Erythroblast (primary cell): Measurements from ENCODE around the gene LRMDA.
A peak's percentile ranks its signal among the peaks of the same experiment; 100 is the strongest.

Experiments used
- DNase-seq, 2 experiments: peaks; one replicate each; lab custom pipeline; 2025; lab: John Stamatoyannopoulos, UW
- GATA1 ChIP-seq: IDR thresholded peaks from 2 replicates; pipeline ENCODE4 v1.6.1; 2011; ENCODE audit warnings: low read depth, mild to moderate bottlenecking, control low read depth, low read length, moderate library complexity
- POLR2A ChIP-seq: IDR thresholded peaks from 2 replicates; pipeline ENCODE4 v1.6.1; 2011; ENCODE audit warnings: mild to moderate bottlenecking, low read length

Gene LRMDA

DNA sequence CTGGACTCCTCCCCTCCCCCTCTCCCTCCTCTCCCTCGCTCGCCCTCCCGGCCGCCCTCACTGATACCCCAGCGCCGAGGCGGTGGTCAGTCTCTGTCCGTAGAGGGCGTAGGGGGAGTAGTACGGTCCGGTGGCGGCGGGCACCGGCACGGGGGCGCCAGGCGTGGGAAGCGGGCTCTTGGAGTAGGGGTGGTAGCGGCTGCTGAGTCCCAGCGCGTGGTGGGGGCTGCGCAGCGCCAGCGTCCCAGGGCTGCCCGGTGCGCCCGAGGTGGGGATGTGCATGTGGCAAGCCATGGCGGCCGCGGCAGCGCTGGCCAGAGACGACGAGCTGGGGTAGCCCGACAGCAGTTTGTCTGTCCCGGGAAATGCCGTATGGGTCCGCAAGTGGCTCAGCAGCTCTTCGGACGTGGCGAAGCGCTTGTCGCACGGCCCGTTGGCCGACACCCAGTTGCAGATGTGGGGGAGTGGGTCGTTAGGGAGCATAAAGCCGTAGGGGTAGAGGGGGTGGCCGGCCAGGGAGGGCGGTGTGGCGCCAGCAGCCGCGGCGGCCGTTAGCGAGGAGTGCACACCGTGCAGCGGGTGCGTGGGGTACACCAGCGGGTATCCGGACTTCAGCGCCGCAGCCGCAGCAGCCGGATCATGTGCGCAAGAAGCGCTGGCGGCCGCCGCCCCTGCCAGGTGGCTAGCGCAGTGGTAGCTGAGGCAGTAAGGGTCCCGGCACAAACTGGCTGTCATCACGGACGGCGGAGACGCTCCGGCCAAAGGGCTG, 32.5 kb upstream of the LRMDA start:
- no peak for TF ChIP-seq POLR2A
- no peak for TF ChIP-seq GATA1
- peak in 1 of 2 experiments; percentile 17 for DNase-seq

DNA sequence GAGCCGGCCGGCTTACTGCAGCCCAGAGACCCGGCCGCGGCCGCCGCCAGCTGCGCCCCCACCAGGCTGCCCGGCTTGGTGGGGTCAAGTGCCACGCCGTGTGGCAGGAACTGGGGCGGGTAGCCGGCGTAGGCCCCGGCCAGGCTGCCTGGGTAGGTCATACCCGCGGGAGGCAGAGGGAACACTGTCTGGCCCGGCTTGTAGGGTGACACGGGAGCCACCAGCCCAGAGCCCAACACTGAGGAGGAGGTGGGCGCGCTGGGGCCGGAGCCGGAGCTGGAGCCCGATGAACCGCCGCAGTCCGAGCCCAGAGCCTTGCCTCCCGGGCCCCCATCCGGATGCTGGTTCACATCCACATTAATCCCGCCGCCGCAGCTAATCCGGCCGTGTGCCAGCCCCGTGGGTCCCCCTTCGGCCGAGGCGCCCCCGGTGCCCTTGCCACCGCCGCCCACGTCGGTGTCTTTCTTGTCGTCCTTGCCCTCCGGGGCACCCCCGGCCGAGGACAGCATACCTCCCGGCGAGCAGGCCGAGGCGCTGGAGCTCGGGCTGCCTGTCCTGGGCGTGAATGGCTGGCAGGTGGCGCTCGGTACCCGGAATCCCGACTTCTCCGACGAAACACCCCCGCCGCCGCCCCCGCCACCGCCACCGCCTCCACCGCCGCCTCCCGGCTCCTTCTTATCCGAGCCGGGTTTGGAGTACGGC, 31.8 kb upstream of the LRMDA start:
- peak; percentile 48 to 55 for DNase-seq
- TF ChIP-seq POLR2A (no peak), GATA1 (no peak)

DNA sequence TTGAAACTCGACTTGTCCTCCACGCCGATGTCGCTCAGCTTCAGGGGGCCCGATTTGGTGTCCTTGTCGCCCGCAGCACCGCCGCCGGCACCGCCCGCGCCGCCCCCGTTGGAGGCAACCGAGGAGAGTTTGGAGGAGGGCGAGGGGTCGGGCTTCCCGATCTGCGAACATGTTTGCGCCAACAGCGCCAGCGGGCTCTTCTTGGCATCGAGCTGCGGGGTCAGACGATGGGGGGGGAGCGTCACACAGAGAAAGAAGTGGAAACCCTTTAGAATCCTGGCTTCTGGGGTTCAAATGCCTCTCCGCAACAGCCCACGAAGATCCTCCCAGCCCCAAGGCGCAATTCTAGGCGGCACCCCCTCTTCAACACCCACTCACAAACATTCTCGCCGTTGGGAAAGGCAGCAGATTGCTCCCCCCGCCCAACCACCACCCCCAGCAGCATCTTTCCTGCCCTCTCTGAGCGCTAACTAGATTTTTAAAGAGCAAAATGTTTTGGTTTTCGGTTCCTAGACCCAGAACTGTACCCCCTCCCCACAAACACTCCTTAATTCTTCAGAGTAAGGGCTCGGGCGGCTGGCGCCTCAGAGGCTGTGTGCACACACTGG, 31.2 kb upstream of the LRMDA start:
- DNase-seq, result no peak
- TF ChIP-seq POLR2A, result no peak
- TF ChIP-seq GATA1, result no peak

DNA sequence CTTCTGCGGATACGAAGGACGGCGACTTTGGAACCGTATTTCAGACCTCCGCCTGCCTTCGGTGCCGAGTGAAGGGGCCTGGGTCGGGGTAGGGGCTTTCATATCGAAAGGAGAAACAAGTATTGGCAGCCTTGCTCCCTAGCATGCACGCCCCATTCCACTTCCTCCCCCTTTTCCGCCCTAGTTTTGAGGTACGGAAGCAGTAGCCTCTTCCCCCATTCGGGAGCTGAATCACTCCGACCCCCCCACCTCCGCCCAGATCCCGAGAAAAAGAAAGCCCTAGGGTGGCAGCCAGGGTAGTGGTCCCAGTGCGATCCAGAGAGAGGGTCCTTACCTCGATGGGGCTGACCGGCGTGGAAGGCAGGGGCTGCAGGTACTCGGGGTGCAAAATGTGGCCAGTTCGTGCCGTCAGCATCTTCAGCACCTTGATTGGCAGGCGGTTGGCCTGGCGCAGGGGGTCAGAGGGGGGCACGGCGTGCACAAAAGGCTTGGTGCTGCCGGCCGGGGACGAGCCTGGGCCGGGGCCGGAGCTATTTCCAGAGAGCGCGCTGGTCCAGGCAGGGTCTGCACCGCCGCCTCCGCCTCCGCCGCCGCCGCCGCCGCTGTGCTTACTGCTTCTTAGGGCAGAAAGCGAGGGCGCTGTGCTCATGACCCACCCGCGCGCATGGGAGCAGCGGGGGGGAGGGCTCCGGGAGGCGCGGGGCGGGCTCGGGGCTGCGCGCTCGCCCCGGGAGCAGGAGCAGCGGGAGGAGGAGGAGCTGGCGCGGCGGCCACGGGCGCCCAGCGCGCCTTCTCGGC, 30.5 kb upstream of the LRMDA start:
- no peak for DNase-seq
- TF ChIP-seq POLR2A, result no peak
- no peak for TF ChIP-seq GATA1

DNA sequence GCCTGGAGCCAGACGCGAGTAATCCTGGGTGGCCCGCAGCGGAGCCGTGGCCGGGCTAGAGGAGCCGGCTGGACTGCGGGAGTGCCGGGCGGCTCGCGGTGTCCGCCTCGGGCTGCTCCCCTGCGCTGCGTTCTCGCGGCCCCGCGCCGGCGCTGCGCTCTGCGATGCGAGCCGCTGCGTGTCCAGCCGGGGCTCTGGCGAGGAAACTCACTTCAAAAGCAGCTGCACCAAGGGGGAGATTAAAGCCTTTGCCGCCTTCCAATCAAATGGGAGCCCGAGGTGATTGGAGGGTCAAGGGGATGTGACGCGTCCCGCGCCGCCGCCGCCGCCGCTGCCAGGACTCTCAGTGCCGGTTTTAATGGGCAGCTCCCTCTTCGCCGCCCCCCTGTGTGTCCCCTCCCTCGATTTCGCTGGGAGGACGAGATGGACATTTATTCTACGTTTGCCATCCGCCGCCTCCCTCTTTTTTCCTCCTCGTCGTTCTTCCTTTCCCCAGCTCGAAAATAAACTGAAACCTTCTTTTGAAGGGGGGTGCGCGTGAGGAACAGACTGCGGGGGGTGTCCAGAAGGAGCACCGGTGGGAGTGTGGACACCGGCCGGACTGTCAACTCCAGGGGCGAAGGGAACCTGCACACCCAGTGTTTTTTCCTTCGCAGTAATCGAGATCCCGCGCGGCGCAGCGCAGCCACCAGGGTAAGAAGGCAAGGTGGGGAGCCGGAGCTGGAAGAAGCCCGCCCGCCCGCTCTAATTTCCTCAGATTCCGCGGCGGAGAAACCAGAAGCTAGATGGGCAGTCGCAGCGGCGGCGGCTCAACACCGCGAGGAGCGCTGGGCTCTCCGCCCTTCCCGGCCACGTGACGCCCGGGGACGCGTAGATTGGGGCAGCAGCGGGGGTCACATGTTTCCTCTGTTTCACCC, 29.6 kb upstream of the LRMDA start, which contains the start of gene ZNF503:
Gene ZNF503, minus strand, starts transcription at position 196 of the 917 bp plus-strand sequence. CDS start 345 bp downstream, outside the sequence.
- no peak for TF ChIP-seq GATA1
- TF ChIP-seq POLR2A, result no peak
- peak; percentile 39 to 53 for DNase-seq

DNA sequence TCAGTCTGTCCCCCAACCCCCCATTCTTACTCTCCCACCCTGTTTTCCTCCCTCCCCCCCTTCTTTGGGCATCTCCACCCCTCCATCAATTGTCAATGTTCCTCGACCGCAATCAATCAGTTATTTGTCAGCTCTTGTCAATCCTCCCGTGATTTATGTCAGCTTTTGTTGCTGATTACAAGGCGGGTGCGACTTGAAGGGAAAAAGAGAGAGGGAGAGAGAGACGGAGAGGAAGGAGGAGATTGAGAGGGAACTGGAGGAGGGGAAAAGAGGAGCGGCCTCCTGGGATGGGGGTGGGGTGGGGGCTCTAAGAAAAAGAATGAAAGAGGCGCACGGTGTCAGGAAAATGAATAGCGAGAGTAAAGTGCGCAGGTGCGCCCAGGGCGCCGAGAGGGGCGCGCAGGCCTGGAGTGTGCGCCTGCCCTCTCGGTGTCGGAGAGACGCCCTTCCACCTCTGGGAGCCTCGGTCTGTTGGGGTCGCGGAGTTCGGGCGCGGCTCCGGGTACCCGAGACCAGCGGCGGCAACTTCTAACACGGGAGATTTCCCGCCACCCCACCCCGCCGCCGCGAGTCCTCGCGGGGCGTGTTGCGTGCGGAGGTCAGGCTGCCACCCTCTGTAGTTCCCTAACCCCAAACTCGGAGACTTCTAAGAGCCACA, 28.8 kb upstream of the LRMDA start:
- no peak for DNase-seq
- TF ChIP-seq POLR2A, result no peak
- TF ChIP-seq GATA1, result no peak

DNA sequence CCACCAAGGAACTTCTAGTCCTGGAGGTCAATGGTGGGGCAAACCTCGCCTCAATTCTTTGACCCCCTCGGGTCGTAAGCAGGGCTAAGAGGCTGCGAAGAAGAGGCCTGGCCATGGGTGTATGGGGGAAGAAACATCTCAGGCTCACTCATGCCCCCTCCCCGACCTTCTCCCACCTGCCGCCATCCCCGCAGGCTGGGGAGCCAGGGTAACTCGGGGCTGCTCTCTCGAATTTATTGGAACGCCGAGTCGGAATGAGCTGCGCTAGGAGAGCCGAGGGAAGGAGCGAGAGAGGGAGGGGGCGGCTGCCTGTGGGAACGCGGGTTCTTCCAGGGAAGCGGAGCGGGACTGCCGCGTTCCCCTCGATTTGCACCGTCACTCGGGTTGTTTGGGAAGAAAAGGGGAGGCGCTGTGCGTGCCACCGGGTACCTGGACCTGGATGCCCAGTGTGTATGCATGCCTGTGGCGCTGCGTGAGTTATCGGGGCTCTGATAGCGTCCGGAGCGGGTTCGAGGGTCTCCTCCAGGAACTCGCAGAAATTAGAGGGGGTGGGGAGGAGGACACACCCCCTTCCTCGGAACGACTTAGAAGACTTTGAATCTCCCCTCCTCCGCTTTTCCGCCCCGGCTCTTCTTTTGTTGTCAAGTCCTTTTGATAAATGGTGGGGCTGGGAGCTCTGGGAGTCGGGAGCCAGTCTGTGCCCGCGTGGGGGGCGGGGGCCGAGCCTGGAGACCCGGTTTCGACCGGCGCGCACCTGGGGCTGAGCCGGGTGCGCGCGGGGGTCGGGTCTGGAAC, 28.1 kb upstream of the LRMDA start:
- no peak for DNase-seq
- TF ChIP-seq GATA1 (no peak), POLR2A (no peak)

DNA sequence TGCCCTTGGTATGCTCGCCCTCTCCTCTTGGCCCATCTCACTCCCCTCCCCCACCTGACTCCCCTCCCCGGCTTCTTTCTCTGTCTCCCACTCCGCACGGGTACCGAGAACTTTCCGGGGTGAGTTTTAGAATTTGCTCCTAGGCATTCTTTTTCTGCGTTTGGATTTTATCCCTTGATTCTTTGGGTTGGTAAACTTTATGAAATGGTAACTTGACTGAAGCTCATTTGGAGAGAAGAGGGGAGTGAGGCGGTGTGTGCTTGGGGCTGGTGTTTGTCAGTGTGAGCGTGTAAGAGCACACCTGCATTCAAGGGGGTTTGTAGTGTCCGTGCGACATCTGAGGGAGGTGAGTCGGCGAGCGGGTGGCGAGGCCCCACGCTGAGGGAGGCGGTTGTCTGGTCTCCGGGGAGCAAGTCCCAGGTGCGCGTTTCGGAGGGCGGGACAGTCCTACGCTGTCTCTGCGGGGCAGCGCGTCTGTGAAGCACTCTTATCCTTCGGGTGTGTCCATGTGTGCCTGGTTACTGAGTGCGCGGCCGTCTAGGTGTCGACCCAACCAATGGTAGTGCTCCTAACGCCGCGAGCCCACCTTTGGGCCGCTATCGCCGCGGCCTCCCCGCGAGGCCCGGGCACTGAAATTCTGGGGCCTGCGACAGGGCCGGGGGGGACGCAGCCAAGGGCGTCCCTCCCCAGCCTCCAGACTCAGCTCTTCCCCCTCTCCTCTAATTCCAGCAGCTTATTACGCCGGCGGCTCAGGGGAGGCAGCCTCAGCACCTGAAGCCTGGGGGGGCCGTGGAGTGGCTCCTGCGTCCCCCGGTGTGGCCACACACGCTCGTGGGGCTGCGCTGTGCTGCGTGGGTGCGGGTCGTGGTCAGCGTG, 27.2 kb upstream of the LRMDA start:
- no peak for DNase-seq
- TF ChIP-seq POLR2A (no peak), GATA1 (no peak)

DNA sequence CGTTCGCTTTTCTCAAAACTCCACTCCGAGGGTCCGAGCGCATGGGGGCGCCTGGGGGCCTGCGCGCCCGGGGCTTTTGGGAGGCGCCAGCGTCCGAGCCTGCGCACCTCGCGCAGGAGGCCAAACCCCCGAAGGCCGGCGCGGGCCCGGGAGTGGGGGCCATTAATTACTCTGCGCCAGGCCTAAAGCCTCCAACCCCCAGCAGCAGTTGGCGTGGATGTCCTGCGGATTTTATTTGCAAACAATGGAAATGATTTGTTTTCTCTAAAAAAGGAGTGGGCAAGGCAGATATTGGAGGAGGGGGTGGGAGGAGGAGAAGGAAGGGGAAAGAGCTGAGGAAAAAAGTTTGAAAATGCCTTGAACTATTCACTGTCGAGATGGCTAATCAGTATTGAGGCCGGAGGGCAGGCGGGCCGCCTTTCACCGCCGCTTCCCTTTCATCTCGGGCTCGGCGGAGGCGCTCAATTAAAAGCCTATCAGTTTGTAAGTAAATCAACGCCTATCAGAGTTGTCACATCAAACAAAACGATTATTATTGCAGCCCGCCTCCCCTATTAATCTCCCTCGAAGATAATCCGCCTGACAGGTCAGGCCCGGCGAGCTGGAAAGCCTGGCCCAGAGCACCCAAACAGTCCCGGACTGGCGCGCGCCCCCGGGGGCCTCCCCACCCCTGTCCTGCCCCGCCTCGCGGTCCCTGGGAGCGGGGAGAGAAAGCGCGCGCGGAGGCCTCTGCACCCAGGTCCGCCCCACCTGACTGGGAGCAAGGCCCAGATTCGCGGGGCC, 26.4 kb upstream of the LRMDA start:
- TF ChIP-seq GATA1 (no peak), POLR2A (no peak)
- no peak for DNase-seq
